Stimulated activated CD4-positive, alpha-beta T cell treated with anti-CD3 and anti-CD28 coated beads, Interleukin-1b, Interleukin-23, amount 100 ng/mL, for 1 hour (primary cell): ENCODE measurements around the gene IFT52.
A peak's percentile ranks its signal among the peaks of the same experiment; 100 is the strongest.

ENCODE experiments used
- DNase-seq, 2 donors: peaks; one replicate each; pipeline ENCODE4 v3.0.0-alpha.2; 2020; ENCODE audit warnings: low read depth in 2 of 2

IFT52 gene

DNA sequence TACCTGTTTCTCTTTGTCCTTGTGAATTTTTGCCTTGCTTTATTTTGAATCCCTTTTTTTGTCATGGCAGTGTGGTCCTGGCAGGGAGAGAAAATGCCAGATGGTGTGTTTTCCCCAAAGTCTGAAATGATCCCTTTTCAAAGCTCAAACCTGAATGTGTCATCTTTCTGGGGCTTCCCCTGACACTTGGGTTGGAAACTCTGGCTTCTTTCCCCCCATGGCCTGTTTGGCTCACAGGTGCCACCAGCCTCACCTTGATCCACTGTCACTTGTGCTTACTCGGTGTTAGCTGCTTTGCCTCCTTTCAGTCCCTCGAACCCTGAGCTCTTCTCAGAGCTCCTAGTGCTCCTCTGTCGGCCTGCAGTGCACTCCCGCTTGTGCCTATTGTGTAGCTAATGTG, 98.4 kb downstream of the IFT52 start:
- no peak for DNase-seq

DNA sequence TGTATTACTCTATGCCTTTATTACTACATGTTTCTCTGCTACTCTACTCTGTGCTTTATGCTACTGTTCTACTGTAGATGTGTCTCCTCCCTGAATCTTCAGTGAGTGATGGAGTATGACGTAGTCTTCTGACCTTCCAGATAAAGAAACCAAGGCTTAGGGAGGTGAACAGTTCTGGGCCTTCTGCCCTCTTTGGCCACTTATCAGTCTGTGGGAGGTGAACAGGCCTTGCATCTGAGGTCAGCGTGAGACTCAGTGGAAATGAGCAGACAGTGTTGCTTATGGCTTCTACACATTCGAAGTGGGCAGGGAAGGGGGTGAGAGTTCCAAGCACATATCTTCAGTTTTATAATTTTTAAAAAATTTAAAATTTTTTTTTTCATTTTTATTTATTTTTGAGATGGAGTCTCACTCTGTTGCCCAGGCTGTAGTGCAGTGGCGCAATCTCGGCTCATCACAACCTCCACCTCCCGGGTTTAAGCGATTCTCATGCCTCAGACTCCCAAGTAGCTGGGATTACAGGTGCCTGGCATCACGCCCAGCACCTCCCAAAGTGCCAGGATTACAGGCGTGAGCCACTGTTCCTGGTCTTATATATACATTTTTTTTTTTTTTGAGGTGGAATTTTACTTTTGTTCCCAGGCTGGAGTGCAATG, 100.3 kb downstream of the IFT52 start:
- DNase-seq = no peak

DNA sequence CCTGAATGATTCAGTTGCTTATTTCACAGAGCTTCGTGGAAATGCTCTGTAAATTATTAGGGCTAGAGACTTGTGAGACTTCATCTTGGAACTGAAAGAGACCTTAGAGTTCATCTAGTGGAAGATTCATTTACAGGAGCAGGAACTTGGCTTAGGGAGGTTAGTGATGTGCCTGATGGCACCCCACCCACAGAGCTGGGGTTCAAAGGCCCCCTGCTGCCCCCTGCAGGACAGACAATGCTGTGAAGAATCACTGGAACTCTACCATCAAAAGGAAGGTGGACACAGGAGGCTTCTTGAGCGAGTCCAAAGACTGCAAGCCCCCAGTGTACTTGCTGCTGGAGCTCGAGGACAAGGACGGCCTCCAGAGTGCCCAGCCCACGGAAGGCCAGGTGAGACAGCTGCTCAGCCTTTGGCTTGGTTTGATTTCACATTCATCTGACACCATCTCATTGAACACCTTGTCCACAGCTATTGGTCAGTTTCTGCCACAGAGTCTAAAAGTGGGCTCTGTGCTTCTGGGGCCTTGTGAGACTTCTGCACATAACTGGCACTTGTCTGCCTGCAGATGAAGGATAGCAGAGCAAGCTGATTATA, 101.3 kb downstream of the IFT52 start:
- peak in 1 of 2 donors; percentile 32 for DNase-seq

DNA sequence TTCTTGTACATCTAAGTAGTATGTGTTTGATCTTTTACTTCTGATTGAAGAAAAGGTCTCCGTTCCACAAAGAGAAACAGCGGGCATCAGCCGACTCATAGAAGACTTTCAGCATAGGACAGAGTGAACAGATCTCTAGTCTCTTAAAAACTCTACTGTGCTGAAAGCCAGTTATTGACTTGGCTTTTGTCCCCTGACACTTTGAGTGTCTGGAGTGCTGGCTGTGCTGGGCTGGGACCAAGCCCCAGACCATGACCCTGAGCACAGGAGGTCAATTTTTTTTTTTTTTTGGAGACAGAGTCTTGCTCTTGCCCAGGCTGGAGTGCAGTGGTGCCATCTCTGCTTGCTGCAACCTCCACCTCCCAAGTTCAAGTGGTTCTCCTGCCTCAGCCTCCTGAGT, 104.0 kb downstream of the IFT52 start:
- no peak for DNase-seq

DNA sequence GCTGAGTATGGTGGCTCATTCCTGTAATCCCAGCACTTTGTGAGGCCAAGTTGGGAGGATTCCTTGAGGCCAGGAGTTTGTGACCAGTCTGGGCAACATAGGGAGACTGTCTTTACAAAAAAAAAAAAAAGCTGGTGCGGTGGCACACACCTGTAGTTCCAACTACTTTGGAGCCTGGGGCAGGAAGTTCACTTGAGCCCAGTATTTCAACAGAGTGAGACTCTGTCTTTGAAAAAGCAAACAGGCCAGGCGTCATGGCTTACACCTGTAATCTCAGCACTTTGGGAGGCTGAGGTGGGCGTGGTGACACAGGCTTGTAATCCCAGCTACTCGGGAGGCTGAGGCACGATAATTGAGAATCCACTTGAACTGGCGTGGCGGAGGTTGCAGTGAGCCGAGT, 104.8 kb downstream of the IFT52 start:
- no peak for DNase-seq
